Measurements from ENCODE around the gene RLF. TPM values are rescaled to one million over a fixed set of nuclear protein-coding genes. Genes with fewer than 3 reads are reported as not detected.

The RLF gene
- total RNA-seq, 1 experiment from 2014 or later = 15.1 TPM

- H3K9me2 ChIP-seq (replicated peaks; ENCODE audit: low read length) = no peaks in the 10 kb centered on the region
- no peak overlapping the region for H3K4me2 ChIP-seq (ENCODE audit: low read length)
- H3K36me3 ChIP-seq (ENCODE audit: low read depth, low read length) = no peaks in the 10 kb centered on the region
- no peaks in the 10 kb centered on the region for H3K79me2 ChIP-seq (ENCODE audit: low read length)
- DNase-seq (no peak), ATAC-seq (no peak)
- intact Hi-C loops (cut with micrococcal nuclease) = loop anchor here (10.0 kb wide), 2 partner anchors 81 to 191 kb away; partner anchors contain the start of gene RLF
- H3K9ac ChIP-seq (ENCODE audit: low read length) = no peak overlapping the region
- H3K27me3 ChIP-seq (ENCODE audit: low read length) = no peaks in the 10 kb centered on the region
- H2AFZ ChIP-seq (ENCODE audit: low read length) = no peak overlapping the region
- no peak overlapping the region for H3K4me3 ChIP-seq (ENCODE audit: low read length)
- H3K27ac ChIP-seq (ENCODE audit: low read length) = peak overlapping the region; percentile 45; the same call in 1 of the 2 replicates
- peaks cover 42% of the 10 kb centered on the region for H3K4me1 ChIP-seq (ENCODE audit: insufficient read depth, low read length)
- no peaks in the 10 kb centered on the region for H3K9me3 ChIP-seq (ENCODE audit: low read length)
- BruUV-seq (replicated peaks) = no TSS peak
- ChIA-PET POLR2A (ENCODE audit: unreplicated experiment) (no interaction called here), CTCF (no interaction called here)
- TF ChIP-seq EZH2 (IDR thresholded peaks at IDR 0.05; ENCODE audit: low read length, unreplicated experiment) (no peak), EZH2phosphoT487 (IDR thresholded peaks at IDR 0.05; ENCODE audit: borderline replicate concordance, low read length) (no peak), CTCF (conservative IDR thresholded peaks at IDR 0.05; ENCODE audit: low read depth, low read length) (no peak)
- no peaks in the 10 kb centered on the region for H4K20me1 ChIP-seq (ENCODE audit: low read length)
- H3F3A ChIP-seq (ENCODE audit: low read length, unreplicated experiment) = peaks cover 8% of the 10 kb centered on the region
These were observed 84.5 kb downstream of the RLF start for GRCh38 chr1:40245686-40246085.

- no peak within 1 kb of the TSS for H2AFZ ChIP-seq (ENCODE audit: low read length)
- POLR2A ChIA-PET (ENCODE audit: unreplicated experiment) = no interaction called here
- no peaks in the 10 kb centered on the region for H3K79me2 ChIP-seq (ENCODE audit: low read length)
- DNase-seq (no peak), ATAC-seq (no peak)
- peaks cover 25% of the 10 kb centered on the region for H3K4me1 ChIP-seq (ENCODE audit: insufficient read depth, low read length)
- no peak within 1 kb of the TSS for H3K9ac ChIP-seq (ENCODE audit: low read length)
- CTCF ChIA-PET = no interaction called here
- BruUV-seq (replicated peaks) = no TSS peak
- no peaks in the 10 kb centered on the region for H3K36me3 ChIP-seq (ENCODE audit: low read depth, low read length)
- no peak within 1 kb of the TSS for H3K27ac ChIP-seq (ENCODE audit: low read length)
- H3K4me3 ChIP-seq (ENCODE audit: low read length) = no peak within 1 kb of the TSS
- intact Hi-C loops (cut with micrococcal nuclease) = loop anchor here (10.0 kb wide), 2 partner anchors 83 to 193 kb away; partner anchors contain the start of gene RLF
- H3K9me2 ChIP-seq (replicated peaks; ENCODE audit: low read length) = no peaks in the 10 kb centered on the region
- H3F3A ChIP-seq (ENCODE audit: low read length, unreplicated experiment) = peaks cover 4% of the 10 kb centered on the region
- TF ChIP-seq EZH2 (IDR thresholded peaks at IDR 0.05; ENCODE audit: low read length, unreplicated experiment) = no peak
- TF ChIP-seq EZH2phosphoT487 (IDR thresholded peaks at IDR 0.05; ENCODE audit: borderline replicate concordance, low read length) = no peak
- no peak for TF ChIP-seq CTCF (conservative IDR thresholded peaks at IDR 0.05; ENCODE audit: low read depth, low read length)
- no peaks in the 10 kb centered on the region for H3K9me3 ChIP-seq (ENCODE audit: low read length)
- no peaks in the 10 kb centered on the region for H3K27me3 ChIP-seq (ENCODE audit: low read length)
- H4K20me1 ChIP-seq (ENCODE audit: low read length) = no peaks in the 10 kb centered on the region
- H3K4me2 ChIP-seq (ENCODE audit: low read length) = no peak within 1 kb of the TSS
These were observed 86.5 kb downstream of the RLF start, which contains the start of gene TMCO2 for GRCh38 chr1:40247655-40248054. TMCO2 (plus strand) TSS chr1:40247937; CDS start chr1:40247994, 57 bp downstream.

GRCh38 chr1:40248412-40248811, 87.2 kb downstream of the RLF start:
- DNase-seq = no peak
- Histone ChIP-seq H3K27me3 (ENCODE audit: low read length) (no peaks in the 10 kb centered on the region), H3K9me3 (ENCODE audit: low read length) (no peaks in the 10 kb centered on the region), H3K4me3 (ENCODE audit: low read length) (no peak overlapping the region), H3K4me1 (ENCODE audit: insufficient read depth, low read length) (peaks cover 20% of the 10 kb centered on the region), H3K9ac (ENCODE audit: low read length) (no peak overlapping the region), H4K20me1 (ENCODE audit: low read length) (no peaks in the 10 kb centered on the region), H3K79me2 (ENCODE audit: low read length) (no peaks in the 10 kb centered on the region), H3K36me3 (ENCODE audit: low read depth, low read length) (no peaks in the 10 kb centered on the region), H3K9me2 (replicated peaks; ENCODE audit: low read length) (no peaks in the 10 kb centered on the region), H3F3A (ENCODE audit: low read length, unreplicated experiment) (peaks cover 4% of the 10 kb centered on the region), H2AFZ (ENCODE audit: low read length) (no peak overlapping the region), H3K27ac (ENCODE audit: low read length) (no peak overlapping the region), H3K4me2 (ENCODE audit: low read length) (no peak overlapping the region)
- intact Hi-C loops (cut with micrococcal nuclease) = loop anchor here (10.0 kb wide), 2 partner anchors 84 to 194 kb away; partner anchors contain the start of gene RLF
- no peak for ATAC-seq
- CTCF ChIA-PET = no interaction called here
- no peak for TF ChIP-seq EZH2phosphoT487 (IDR thresholded peaks at IDR 0.05; ENCODE audit: borderline replicate concordance, low read length)
- POLR2A ChIA-PET (ENCODE audit: unreplicated experiment) = no interaction called here
- no TSS peak for BruUV-seq (replicated peaks)

All from PC-3 (cell line).